DMS153 (cell line): ENCODE results near the gene NTF3.
"Not testable (repeated sequence)": the region's sequence is repeated elsewhere in the genome, so short reads cannot be mapped to it uniquely, and the experiment has no call there.

ENCODE experiments used
- DNase-seq: peaks from one replicate; lab custom pipeline; 2025; lab: John Stamatoyannopoulos, UW

Gene NTF3

DNA sequence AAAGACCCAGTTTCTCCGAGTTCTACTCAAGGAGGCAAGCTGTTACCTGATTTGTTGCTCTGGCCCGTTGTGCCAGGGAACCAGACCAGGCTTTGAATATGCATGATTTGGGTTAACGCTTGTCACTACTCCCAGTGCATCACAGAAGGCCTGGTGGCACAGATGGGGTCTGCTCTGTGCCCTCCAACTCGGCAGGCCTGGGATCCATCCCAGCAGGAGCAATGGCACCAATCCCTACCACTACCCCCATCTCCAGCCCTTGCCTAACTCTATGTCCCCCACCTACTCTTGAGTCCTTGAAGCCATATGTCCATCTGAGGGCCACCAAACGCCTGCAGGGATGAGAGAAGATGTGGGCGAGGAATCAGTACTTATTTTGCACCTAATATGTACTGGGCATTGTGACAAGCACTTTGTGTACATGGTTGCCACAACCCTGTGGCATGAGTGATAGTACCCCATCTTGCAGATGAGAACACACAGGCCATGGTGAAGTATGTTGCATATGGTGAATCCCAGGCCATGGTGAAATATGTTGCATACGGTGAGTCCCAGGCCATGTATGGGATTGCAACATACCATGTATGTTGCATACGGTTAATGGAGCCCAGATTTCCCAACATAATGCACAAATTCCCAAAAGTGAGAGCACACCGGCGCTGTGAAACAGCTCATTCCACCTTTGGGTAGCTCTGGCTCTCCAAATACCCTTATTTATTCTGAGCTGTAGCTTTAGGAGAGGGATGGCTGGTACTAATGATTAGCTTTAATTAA lies 102.7 kb downstream of the NTF3 start:
- no peak for DNase-seq

- no peak for DNase-seq
Measured at GRCh38 chr12:5535541-5535940, 103.6 kb downstream of the NTF3 start.

- not testable (repeated sequence) for DNase-seq
Measured at GRCh38 chr12:5537026-5537615, 105.2 kb downstream of the NTF3 start.

DNA sequence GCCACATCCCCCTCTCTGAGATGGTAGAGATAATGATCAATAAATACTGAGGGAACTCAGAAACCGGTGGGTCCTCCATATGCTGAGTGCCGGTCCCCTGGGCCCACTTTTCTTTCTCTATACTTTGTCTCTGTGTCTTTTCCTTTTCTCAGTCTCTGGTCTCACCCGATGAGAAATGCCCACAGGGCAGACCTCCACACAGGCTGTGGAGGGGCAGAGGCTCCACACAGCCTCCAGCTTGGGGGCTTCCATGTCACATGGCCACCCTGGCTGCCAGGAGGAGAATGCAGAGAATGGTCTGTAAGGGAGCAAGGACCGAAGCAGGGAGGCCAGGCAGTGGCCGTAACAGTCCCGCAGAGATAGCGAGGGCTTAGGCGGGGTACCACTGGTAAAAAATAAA lies 105.9 kb downstream of the NTF3 start:
- DNase-seq: no peak
